HG03175 (cell line): ENCODE data around the gene CLRN3.

ENCODE experiments used
- ATAC-seq: cut with Tn5 transposase; IDR thresholded peaks from one replicate; pipeline ENCODE4 v1.9.1; 2021; ENCODE audit warnings: mild to moderate bottlenecking, moderate library complexity; ENCODE audit not compliant: unreplicated experiment

CLRN3 gene

GRCh38 chr10:127875916-127876315 is 16.8 kb downstream of the CLRN3 start:
- no peak for ATAC-seq

GRCh38 chr10:127875449-127875765 is 17.3 kb downstream of the CLRN3 start:
- ATAC-seq, result no peak

- no peak for ATAC-seq
Observed at GRCh38 chr10:127874671-127875448, 17.9 kb downstream of the CLRN3 start.

GRCh38 chr10:127873901-127874470 is 18.8 kb downstream of the CLRN3 start:
- no peak for ATAC-seq

GRCh38 chr10:127872871-127873600 is 19.7 kb downstream of the CLRN3 start:
- no peak for ATAC-seq

- no peak for ATAC-seq
Observed at GRCh38 chr10:127872011-127872761, 20.6 kb downstream of the CLRN3 start.

GRCh38 chr10:127871631-127872010 is 21.1 kb downstream of the CLRN3 start:
- no peak for ATAC-seq

GRCh38 chr10:127869329-127869728 is 23.4 kb downstream of the CLRN3 start:
- ATAC-seq, result no peak

- ATAC-seq, result no peak
Observed at GRCh38 chr10:127867805-127868204, 24.9 kb downstream of the CLRN3 start.

GRCh38 chr10:127866276-127867013 is 26.3 kb downstream of the CLRN3 start:
- ATAC-seq, result no peak

- no peak for ATAC-seq
Observed at GRCh38 chr10:127863231-127863825, 29.4 kb downstream of the CLRN3 start.

GRCh38 chr10:127860592-127860991 is 32.1 kb downstream of the CLRN3 start:
- ATAC-seq, result no peak

- ATAC-seq, result no peak
Observed at GRCh38 chr10:127855976-127856375, 36.8 kb downstream of the CLRN3 start.

GRCh38 chr10:127855591-127855881 is 37.2 kb downstream of the CLRN3 start:
- ATAC-seq, result no peak

- ATAC-seq, result peak; percentile 68
Observed at GRCh38 chr10:127854769-127855590, 37.8 kb downstream of the CLRN3 start.

GRCh38 chr10:127853868-127854768 is 38.6 kb downstream of the CLRN3 start:
- peak; percentile 79 for ATAC-seq

- ATAC-seq, result no peak
Observed at GRCh38 chr10:127852456-127852855, 40.3 kb downstream of the CLRN3 start.

GRCh38 chr10:127851661-127852194 is 41.0 kb downstream of the CLRN3 start:
- no peak for ATAC-seq
